Vagina (tissue), 2 donors: ENCODE data around the gene RNF141.

Experiments
- CTCF ChIP-seq, 3 experiments: fragments of 450-650 bp in 2 of 3; fragments of 200-600 bp in 1 of 3; sonication (generic) in 1 of 3; IDR thresholded peaks; one replicate each; pipeline ENCODE4 v1.5.1; 2017 to 2019; ENCODE audit warnings: antibody characterized with exemption in 3 of 3, mild to moderate bottlenecking in 2 of 3, moderate library complexity in 2 of 3
- POLR2A ChIP-seq, 2 donors: fragments of 450-650 bp; IDR thresholded peaks; one replicate each; pipeline ENCODE4 v1.6.1; 2017; ENCODE audit warnings: antibody characterized with exemption in 2 of 2, mild to moderate bottlenecking in 2 of 2, moderate library complexity in 2 of 2
- POLR2AphosphoS5 ChIP-seq, 2 donors: sonication (generic); formaldehyde crosslinking; IDR thresholded peaks; one replicate each; pipeline ENCODE4 v1.9.0; 2017; ENCODE audit warnings: antibody characterized with exemption in 2 of 2, mild to moderate bottlenecking in 2 of 2, low read depth in 1 of 2; ENCODE audit not compliant: insufficient read depth in 1 of 2

GRCh38 chr11:10483584-10483983 is 57.4 kb downstream of the RNF141 start:
- no peak for TF ChIP-seq POLR2AphosphoS5 (IDR thresholded peaks at IDR 0.05; ENCODE audit: insufficient read depth in 1 of 2, low read depth in 1 of 2)
- TF ChIP-seq CTCF (IDR thresholded peaks at IDR 0.05): no peak
- no peak for TF ChIP-seq POLR2A (IDR thresholded peaks at IDR 0.05)
